Measurements from ENCODE around the gene CAPN14. TPM values are rescaled to one million over a fixed set of nuclear protein-coding genes. Genes with fewer than 3 reads are reported as not detected.

The CAPN14 gene
- total and polyA plus RNA-seq, 10 donors = 0.26 to 2.7 (median 0.92) TPM

GRCh38 chr2:31161637-31162036 lies 55.7 kb downstream of the CAPN14 start:
- Histone ChIP-seq H3K9me3 (no peaks in the 10 kb centered on the region), H3K27ac (no peak overlapping the region), H3K36me3 (no peaks in the 10 kb centered on the region), H3K27me3 (replicated peaks in 1 of 7) (no peaks in the 10 kb centered on the region), H3K4me1 (no peaks in the 10 kb centered on the region), H3K4me3 (no peak overlapping the region)
- DNase-seq = no peak
- intact Hi-C loops (cut with DNase I; ENCODE audit: low total_unique reads) = loop anchor here (10.0 kb wide), 1 partner anchor 297 kb away; no protein-coding TSS in a partner anchor
- 79 to 93% (median 84%) methylated on average over 6 of the region's 6 CpGs for whole genome bisulfite sequencing, 5 donors
- no peak for TF ChIP-seq POLR2AphosphoS5 (IDR thresholded peaks at IDR 0.05)
- TF ChIP-seq POLR2A (IDR thresholded peaks at IDR 0.05) = no peak
- TF ChIP-seq CTCF (IDR thresholded peaks at IDR 0.05 in 8 of 11, conservative IDR thresholded peaks at IDR 0.05 in 3 of 11) = no peak

DNA sequence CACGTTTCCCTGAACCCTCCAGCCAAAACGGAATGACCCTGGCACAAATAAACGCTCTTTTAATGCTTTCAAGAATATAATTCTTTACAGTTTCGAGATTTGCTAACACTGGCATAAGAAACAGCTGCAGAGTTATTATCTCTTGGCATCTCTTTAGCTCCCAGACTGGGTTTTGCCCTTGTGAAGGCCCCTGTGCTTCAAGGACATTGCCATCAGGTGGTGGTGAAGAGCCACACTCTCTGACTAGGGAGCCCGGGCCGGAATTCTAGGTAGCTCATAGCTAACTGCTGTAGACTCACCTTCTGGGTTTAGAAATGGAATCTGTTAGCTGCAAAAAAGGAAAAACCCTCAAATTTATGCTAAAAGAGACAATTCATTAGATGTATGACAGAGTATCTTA lies 65.8 kb downstream of the CAPN14 start:
- no peaks in the 10 kb centered on the region for H3K27me3 ChIP-seq (replicated peaks in 1 of 7)
- DNase-seq = no peak
- H3K9me3 ChIP-seq = peaks cover 0 to 13% (median 1%) of the 10 kb centered on the region in 8 donors
- no peaks in the 10 kb centered on the region for H3K4me1 ChIP-seq
- H3K27ac ChIP-seq = no peak overlapping the region
- intact Hi-C loops (cut with DNase I; ENCODE audit: low total_unique reads) = no loop called here
- TF ChIP-seq POLR2A (IDR thresholded peaks at IDR 0.05) (no peak), CTCF (IDR thresholded peaks at IDR 0.05 in 8 of 11, conservative IDR thresholded peaks at IDR 0.05 in 3 of 11) (no peak), POLR2AphosphoS5 (IDR thresholded peaks at IDR 0.05) (no peak)
- no peak overlapping the region for H3K4me3 ChIP-seq
- no peaks in the 10 kb centered on the region for H3K36me3 ChIP-seq
- WGBS, 5 donors = 75 to 89% (median 83%) methylated on average over 6 of the region's 6 CpGs

DNA sequence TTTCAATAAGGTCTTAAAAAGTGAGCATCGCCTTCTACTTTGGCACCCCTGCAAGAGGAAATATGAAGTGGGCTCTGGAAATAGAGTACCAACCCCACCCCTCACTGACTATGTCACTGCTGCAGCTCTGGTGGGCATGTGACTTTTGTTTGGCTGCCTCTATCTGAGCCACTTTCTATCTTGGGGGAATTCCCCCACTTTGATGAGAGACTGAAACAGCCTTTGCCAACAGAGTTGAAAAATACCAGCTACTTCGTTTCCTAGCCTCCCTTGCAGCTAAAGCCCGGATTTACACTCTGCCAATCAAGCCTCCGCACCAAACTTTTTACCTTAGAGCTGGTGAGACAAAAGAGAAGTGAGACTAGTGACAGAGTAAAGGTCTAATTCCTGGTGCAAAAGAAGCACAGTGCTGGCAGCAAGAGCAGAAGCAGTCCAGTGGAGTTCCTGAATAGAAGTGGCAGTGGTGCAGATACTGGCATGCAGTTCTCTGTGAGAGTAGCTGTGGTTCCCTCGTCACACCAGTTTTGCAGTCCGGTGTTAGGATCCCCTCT lies 67.1 kb downstream of the CAPN14 start:
- TF ChIP-seq POLR2AphosphoS5 (IDR thresholded peaks at IDR 0.05) (no peak), POLR2A (IDR thresholded peaks at IDR 0.05) (no peak), CTCF (IDR thresholded peaks at IDR 0.05 in 8 of 11, conservative IDR thresholded peaks at IDR 0.05 in 3 of 11) (no peak)
- Histone ChIP-seq H3K4me3 (no peak overlapping the region), H3K36me3 (no peaks in the 10 kb centered on the region), H3K27ac (no peak overlapping the region), H3K4me1 (no peaks in the 10 kb centered on the region), H3K27me3 (replicated peaks in 1 of 7) (no peaks in the 10 kb centered on the region), H3K9me3 (peaks cover 0 to 13% (median 1%) of the 10 kb centered on the region in 8 donors)
- DNase-seq = no peak
- intact Hi-C loops (cut with DNase I; ENCODE audit: low total_unique reads) = no loop called here
- WGBS, 5 donors = 76 to 85% (median 82%) methylated on average over 6 of the region's 6 CpGs

- no peak for TF ChIP-seq POLR2AphosphoS5 (IDR thresholded peaks at IDR 0.05)
- no peak for TF ChIP-seq CTCF (IDR thresholded peaks at IDR 0.05 in 8 of 11, conservative IDR thresholded peaks at IDR 0.05 in 3 of 11)
- no peak for TF ChIP-seq POLR2A (IDR thresholded peaks at IDR 0.05)
- Histone ChIP-seq H3K27me3 (replicated peaks in 1 of 7) (no peaks in the 10 kb centered on the region), H3K27ac (no peak overlapping the region)
These were observed 68.8 kb downstream of the CAPN14 start for GRCh38 chr2:31148514-31148913.

More at GRCh38 chr2:31148514-31148913, 68.8 kb downstream of the CAPN14 start:
- 83 to 94% (median 89%) methylated on average over 2 of the region's 2 CpGs for WGBS, 5 donors
- no peaks in the 10 kb centered on the region for H3K4me1 ChIP-seq
- H3K9me3 ChIP-seq = peaks cover 0 to 13% (median 1%) of the 10 kb centered on the region in 8 donors
- no peaks in the 10 kb centered on the region for H3K36me3 ChIP-seq
- no peak overlapping the region for H3K4me3 ChIP-seq
- DNase-seq = no peak
- intact Hi-C loops (cut with DNase I; ENCODE audit: low total_unique reads) = no loop called here
